ENCODE measurements around the gene MCHR1. TPM values are rescaled to one million over a fixed set of nuclear protein-coding genes. Genes with fewer than 3 reads are reported as not detected.

Gene MCHR1
- total and polyA plus RNA-seq, 2 experiments from 2014 or later = 0.91 to 2.4 TPM

- no peaks in the 10 kb centered on the region for H3K4me1 ChIP-seq (ENCODE audit: insufficient read depth)
- H3F3A ChIP-seq (replicated peaks; ENCODE audit: low read depth) = 0 out of 2 replicates have a peak, but pooled peaks cover 2% of the 10 kb centered on the region
- no peaks in the 10 kb centered on the region for H3K79me2 ChIP-seq (replicated peaks; ENCODE audit: insufficient read depth)
- H3K4me2 ChIP-seq = no peak overlapping the region
- no peaks in the 10 kb centered on the region; the same call in 2 of the 3 replicates for H3K36me3 Mint-ChIP-seq (ENCODE audit: low read depth)
- no peaks in the 10 kb centered on the region for H4K20me1 ChIP-seq (replicated peaks; ENCODE audit: insufficient read depth)
- H3K4me3 ChIP-seq = no peak overlapping the region
- no peaks in the 10 kb centered on the region for H3K27me3 ChIP-seq (ENCODE audit: insufficient read depth)
- no peak for ATAC-seq
- H3K36me3 ChIP-seq (ENCODE audit: insufficient read depth) = no peaks in the 10 kb centered on the region
- no peak overlapping the region for H2AFZ ChIP-seq
- H3K9me3 Mint-ChIP-seq = no peaks in the 10 kb centered on the region
- TF ChIP-seq ZNF331 (CRISPR knock-in tag; IDR thresholded peaks at IDR 0.05; ENCODE audit: low read depth) (no peak), REST (IDR thresholded peaks at IDR 0.05; ENCODE audit: unreplicated experiment) (no peak), CREB1 (CRISPR knock-in tag; IDR thresholded peaks at IDR 0.05; ENCODE audit: low read depth) (no peak), STAT1 (IDR thresholded peaks at IDR 0.05; ENCODE audit: unreplicated experiment) (no peak), NANOG (IDR thresholded peaks at IDR 0.05; ENCODE audit: borderline replicate concordance) (no peak)
- TF ChIP-seq, protein P1, sequence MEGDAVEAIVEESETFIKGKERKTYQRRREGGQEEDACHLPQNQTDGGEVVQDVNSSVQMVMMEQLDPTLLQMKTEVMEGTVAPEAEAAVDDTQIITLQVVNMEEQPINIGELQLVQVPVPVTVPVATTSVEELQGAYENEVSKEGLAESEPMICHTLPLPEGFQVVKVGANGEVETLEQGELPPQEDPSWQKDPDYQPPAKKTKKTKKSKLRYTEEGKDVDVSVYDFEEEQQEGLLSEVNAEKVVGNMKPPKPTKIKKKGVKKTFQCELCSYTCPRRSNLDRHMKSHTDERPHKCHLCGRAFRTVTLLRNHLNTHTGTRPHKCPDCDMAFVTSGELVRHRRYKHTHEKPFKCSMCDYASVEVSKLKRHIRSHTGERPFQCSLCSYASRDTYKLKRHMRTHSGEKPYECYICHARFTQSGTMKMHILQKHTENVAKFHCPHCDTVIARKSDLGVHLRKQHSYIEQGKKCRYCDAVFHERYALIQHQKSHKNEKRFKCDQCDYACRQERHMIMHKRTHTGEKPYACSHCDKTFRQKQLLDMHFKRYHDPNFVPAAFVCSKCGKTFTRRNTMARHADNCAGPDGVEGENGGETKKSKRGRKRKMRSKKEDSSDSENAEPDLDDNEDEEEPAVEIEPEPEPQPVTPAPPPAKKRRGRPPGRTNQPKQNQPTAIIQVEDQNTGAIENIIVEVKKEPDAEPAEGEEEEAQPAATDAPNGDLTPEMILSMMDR (conservative IDR thresholded peaks at IDR 0.05; ENCODE audit: low read depth in 2 of 2) = no peak
- TF ChIP-seq, protein P2, sequence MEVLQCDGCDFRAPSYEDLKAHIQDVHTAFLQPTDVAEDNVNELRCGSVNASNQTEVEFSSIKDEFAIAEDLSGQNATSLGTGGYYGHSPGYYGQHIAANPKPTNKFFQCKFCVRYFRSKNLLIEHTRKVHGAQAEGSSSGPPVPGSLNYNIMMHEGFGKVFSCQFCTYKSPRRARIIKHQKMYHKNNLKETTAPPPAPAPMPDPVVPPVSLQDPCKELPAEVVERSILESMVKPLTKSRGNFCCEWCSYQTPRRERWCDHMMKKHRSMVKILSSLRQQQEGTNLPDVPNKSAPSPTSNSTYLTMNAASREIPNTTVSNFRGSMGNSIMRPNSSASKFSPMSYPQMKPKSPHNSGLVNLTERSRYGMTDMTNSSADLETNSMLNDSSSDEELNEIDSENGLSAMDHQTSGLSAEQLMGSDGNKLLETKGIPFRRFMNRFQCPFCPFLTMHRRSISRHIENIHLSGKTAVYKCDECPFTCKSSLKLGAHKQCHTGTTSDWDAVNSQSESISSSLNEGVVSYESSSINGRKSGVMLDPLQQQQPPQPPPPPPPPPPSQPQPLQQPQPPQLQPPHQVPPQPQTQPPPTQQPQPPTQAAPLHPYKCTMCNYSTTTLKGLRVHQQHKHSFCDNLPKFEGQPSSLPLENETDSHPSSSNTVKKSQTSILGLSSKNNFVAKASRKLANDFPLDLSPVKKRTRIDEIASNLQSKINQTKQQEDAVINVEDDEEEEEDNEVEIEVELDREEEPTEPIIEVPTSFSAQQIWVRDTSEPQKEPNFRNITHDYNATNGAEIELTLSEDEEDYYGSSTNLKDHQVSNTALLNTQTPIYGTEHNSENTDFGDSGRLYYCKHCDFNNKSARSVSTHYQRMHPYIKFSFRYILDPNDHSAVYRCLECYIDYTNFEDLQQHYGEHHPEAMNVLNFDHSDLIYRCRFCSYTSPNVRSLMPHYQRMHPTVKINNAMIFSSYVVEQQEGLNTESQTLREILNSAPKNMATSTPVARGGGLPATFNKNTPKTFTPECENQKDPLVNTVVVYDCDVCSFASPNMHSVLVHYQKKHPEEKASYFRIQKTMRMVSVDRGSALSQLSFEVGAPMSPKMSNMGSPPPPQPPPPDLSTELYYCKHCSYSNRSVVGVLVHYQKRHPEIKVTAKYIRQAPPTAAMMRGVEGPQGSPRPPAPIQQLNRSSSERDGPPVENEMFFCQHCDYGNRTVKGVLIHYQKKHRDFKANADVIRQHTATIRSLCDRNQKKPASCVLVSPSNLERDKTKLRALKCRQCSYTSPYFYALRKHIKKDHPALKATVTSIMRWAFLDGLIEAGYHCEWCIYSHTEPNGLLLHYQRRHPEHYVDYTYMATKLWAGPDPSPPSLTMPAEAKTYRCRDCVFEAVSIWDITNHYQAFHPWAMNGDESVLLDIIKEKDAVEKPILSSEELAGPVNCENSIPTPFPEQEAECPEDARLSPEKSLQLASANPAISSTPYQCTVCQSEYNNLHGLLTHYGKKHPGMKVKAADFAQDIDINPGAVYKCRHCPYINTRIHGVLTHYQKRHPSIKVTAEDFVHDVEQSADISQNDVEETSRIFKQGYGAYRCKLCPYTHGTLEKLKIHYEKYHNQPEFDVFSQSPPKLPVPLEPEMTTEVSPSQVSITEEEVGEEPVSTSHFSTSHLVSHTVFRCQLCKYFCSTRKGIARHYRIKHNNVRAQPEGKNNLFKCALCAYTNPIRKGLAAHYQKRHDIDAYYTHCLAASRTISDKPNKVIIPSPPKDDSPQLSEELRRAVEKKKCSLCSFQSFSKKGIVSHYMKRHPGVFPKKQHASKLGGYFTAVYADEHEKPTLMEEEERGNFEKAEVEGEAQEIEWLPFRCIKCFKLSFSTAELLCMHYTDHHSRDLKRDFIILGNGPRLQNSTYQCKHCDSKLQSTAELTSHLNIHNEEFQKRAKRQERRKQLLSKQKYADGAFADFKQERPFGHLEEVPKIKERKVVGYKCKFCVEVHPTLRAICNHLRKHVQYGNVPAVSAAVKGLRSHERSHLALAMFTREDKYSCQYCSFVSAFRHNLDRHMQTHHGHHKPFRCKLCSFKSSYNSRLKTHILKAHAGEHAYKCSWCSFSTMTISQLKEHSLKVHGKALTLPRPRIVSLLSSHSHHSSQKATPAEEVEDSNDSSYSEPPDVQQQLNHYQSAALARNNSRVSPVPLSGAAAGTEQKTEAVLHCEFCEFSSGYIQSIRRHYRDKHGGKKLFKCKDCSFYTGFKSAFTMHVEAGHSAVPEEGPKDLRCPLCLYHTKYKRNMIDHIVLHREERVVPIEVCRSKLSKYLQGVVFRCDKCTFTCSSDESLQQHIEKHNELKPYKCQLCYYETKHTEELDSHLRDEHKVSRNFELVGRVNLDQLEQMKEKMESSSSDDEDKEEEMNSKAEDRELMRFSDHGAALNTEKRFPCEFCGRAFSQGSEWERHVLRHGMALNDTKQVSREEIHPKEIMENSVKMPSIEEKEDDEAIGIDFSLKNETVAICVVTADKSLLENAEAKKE (CRISPR knock-in tag; IDR thresholded peaks at IDR 0.05) = no peak
- H3K4me1 Mint-ChIP-seq = peaks cover 4% of the 10 kb centered on the region; the same call in 1 of the 3 replicates
- H3K27ac Mint-ChIP-seq = no peak overlapping the region
- no peak for DNase-seq (ENCODE audit: low spot score)
- no peaks in the 10 kb centered on the region for H3K9me2 ChIP-seq (ENCODE audit: insufficient read depth)
- H3K27ac ChIP-seq (ENCODE audit: low read depth) = no peak overlapping the region
- peaks cover 2% of the 10 kb centered on the region for H3K27me3 Mint-ChIP-seq (ENCODE audit: insufficient read depth, low read depth, poor library complexity)
- H3K4me3 Mint-ChIP-seq = no peak overlapping the region
Observed at GRCh38 chr22:40665312-40665711, 14.0 kb upstream of the MCHR1 start.

Data from GM23338 (cell line).